Measurements from ENCODE around the gene PLCB3.

PLCB3 gene

GRCh38 chr11:64251016-64251752 is at the start of gene PLCB3:
PLCB3 (plus strand) TSS chr11:64251530; CDS start chr11:64251650, 120 bp downstream.
- TF ChIP-seq CTCF (IDR thresholded peaks at IDR 0.05; ENCODE audit: low read depth, low read length, missing control alignments) = peak; percentile 53
- in situ Hi-C loops (cut with HindIII; ENCODE audit: low sequenced_read_pairs) = no loop called here
- peak within 1 kb of the TSS; percentile 50 for H3K4me3 ChIP-seq (ENCODE audit: low read depth, low read length)
- no peak for DNase-seq (ENCODE audit: low read depth)

- no peak for TF ChIP-seq CTCF (IDR thresholded peaks at IDR 0.05; ENCODE audit: low read depth, low read length, missing control alignments)
- in situ Hi-C loops (cut with HindIII; ENCODE audit: low sequenced_read_pairs) = loop anchor here (10.0 to 25.0 kb wide), 2 partner anchors 73 to 436 kb away; no protein-coding TSS in a partner anchor
- DNase-seq (ENCODE audit: low read depth) = no peak
- no peak overlapping the region for H3K4me3 ChIP-seq (ENCODE audit: low read depth, low read length)
Observed at GRCh38 chr11:64201543-64201942, 49.8 kb upstream of the PLCB3 start.

- TF ChIP-seq CTCF (IDR thresholded peaks at IDR 0.05; ENCODE audit: low read depth, low read length, missing control alignments) = no peak
- no peak for DNase-seq (ENCODE audit: low read depth)
- in situ Hi-C loops (cut with HindIII; ENCODE audit: low sequenced_read_pairs) = loop anchor here (10.0 to 25.0 kb wide), 2 partner anchors 72 to 434 kb away; no protein-coding TSS in a partner anchor
- no peak overlapping the region for H3K4me3 ChIP-seq (ENCODE audit: low read depth, low read length)
Observed at GRCh38 chr11:64202992-64203391, 48.3 kb upstream of the PLCB3 start.

- no peak overlapping the region for H3K4me3 ChIP-seq (ENCODE audit: low read depth, low read length)
- no peak for DNase-seq (ENCODE audit: low read depth)
- in situ Hi-C loops (cut with HindIII; ENCODE audit: low sequenced_read_pairs) = loop anchor here (10.0 to 25.0 kb wide), 2 partner anchors 71 to 434 kb away; no protein-coding TSS in a partner anchor
- no peak for TF ChIP-seq CTCF (IDR thresholded peaks at IDR 0.05; ENCODE audit: low read depth, low read length, missing control alignments)
Observed at GRCh38 chr11:64203421-64204079, 47.8 kb upstream of the PLCB3 start.

- no peak for DNase-seq (ENCODE audit: low read depth)
- in situ Hi-C loops (cut with HindIII; ENCODE audit: low sequenced_read_pairs) = loop anchor here (10.0 to 25.0 kb wide), 2 partner anchors 71 to 433 kb away; no protein-coding TSS in a partner anchor
Observed at GRCh38 chr11:64204080-64204440, 47.3 kb upstream of the PLCB3 start.

More at GRCh38 chr11:64204080-64204440, 47.3 kb upstream of the PLCB3 start:
- no peak overlapping the region for H3K4me3 ChIP-seq (ENCODE audit: low read depth, low read length)
- TF ChIP-seq CTCF (IDR thresholded peaks at IDR 0.05; ENCODE audit: low read depth, low read length, missing control alignments) = no peak
